ENCODE measurements around the gene MESP1.
"Not testable (repeated sequence)": the region's sequence is repeated elsewhere in the genome, so short reads cannot be mapped to it uniquely, and the experiment has no call there.

Gene MESP1, protein sequence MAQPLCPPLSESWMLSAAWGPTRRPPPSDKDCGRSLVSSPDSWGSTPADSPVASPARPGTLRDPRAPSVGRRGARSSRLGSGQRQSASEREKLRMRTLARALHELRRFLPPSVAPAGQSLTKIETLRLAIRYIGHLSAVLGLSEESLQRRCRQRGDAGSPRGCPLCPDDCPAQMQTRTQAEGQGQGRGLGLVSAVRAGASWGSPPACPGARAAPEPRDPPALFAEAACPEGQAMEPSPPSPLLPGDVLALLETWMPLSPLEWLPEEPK

DNA sequence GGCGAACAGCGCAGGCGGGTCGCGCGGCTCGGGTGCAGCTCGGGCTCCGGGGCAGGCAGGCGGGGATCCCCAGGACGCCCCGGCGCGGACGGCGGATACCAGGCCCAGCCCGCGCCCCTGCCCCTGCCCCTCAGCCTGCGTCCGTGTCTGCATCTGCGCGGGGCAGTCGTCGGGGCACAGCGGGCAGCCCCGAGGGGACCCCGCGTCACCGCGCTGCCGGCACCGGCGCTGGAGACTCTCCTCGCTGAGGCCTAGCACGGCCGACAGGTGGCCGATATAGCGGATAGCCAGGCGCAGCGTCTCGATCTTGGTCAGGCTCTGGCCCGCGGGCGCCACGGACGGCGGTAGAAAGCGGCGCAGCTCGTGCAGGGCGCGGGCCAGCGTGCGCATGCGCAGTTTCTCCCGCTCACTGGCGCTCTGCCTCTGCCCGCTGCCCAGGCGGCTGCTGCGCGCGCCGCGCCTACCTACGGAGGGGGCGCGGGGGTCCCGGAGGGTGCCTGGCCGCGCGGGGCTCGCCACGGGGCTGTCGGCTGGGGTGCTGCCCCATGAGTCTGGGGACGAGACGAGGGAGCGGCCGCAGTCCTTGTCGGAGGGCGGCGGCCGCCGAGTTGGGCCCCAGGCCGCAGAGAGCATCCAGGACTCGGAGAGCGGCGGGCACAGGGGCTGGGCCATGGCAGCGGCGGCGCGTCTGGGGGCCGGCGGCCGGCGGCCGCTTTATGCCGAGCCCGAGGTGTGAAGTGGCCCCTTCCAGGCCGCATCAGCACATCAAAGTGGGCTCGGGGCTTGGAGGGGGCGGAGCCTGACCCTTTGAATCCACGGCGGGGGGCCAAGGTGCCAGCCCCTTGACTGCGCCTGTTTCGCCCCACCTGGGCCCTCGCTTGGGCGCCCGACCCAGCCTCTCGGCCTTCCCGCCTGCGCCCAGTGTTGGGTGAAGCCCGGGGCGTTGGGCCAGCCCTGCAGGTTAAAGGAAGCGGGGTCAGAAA, at the start of gene MESP1:
Gene MESP1 (minus strand): TSS at position 690 of the 983 bp plus-strand sequence. CDS start 18 bp downstream, at position 672.
- FAIRE-seq (peak; percentile 93), DNase-seq (ENCODE audit: insufficient read length, low spot score) (peak; percentile 91)

DNA sequence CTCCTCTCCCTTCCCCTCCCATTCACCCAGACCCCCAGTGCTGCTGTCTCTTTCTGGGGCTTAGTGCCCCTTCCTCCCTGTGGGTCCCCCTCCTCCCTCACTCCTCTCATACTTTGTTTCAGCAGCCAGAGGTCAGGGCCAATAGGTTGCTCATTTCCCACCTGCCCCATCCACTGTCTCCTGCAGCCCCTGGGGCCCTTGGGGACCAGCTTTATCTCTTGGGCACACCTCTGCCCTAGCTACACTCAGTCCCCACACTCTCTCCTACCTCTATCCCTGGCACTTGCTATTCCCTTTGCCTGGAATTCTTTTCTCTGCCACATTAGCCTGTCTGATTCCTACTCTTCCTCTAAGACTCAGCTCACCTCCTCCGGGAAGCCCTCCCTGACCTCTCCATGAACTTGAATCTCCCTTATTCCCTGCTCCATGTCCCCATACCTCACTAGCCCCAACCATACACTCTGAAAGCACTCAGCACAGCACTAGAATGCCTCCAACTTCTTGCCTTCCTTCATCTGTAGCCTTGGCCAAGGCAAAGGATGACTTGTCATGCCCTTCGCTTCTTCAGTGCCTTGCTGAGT, 49.0 kb upstream of the MESP1 start:
- no peak for FAIRE-seq
- DNase-seq (ENCODE audit: insufficient read length, low spot score), result no peak

DNA sequence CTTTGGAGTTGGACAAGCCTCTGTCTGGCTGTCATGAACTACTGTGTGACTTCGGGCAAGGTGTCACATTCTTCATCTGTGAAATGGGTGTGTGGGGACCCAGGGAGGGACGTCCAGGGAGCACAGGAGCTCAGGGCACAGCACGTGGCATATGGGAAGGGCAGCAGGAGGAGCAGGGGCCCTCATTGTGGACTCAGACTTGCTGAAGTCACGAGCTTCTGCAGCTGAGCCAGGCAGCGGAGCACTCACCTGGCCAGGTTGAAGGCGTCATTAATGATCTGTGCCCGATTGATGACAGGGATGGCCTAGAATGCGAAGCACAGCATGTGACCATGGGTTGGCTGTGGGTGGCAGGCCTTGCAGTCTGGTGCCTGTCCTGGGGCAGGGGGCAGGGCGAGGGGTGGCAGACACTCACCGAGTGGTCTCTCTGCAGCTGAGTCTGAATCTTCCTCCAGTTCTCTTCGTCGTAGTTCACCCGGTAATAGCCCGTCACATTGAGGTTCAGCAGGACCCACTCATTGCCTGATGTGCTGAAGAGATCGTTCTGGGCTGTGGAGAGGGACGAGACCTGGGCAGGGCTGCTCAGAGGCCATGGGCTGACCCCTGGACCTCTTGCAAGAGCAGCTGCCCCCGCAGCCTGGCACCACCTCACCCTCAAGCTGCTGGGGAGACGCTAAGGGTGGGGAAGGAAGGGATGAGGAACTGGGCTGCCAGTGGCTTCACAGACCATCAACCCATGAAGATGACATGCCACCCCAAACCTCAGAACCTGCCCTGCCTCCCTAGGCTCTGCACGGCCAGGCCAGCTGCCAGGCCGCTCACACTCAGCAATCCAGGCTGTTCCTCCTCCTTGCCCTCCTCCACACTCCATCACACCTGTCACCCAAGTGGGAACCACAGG, 48.2 kb upstream of the MESP1 start:
- DNase-seq (ENCODE audit: insufficient read length, low spot score) (no peak), FAIRE-seq (no peak)

DNA sequence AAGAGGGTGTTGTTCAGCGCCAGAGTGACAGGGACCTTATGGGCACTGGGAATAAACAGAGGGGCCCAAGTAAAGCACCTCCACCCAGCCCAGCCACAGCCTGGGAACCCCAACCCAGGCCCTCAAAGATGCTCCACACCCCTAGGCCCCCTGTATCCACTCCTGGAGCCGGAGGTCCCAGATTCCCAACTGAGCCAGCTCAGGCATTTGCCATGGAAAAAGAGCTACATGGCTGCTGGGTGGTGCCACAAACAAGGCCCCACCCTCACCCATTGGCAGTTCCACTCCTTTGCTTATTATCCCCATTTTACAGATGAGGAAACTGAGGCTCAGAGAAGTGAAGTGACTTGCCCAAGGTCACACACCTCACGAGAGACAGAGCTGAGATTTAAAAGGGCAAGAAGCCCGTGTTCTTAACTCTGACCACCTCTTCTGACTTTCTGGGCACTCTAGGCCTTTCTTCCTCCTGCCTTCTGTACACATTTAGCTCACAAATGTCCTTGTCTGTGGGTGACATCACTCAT, 46.7 kb upstream of the MESP1 start:
- no peak for FAIRE-seq
- DNase-seq (ENCODE audit: insufficient read length, low spot score), result no peak

DNA sequence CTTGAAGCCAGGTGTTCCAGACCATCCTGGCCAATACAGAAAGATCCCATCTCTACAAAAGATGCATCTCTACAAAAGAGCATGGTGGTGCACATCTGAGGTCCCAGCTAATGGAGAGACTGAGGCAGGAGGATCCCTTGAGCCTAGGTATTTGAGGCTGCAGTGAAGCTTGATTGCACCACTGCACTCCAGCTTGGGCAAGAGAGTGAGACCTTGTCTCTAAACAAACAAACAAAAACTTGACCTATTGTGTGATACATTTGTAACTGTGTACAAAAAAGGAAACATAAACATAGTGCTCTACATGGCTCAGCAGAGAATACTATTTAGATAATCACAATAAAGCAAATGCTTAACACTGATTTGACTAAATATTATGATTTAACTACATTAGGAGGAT, 44.9 kb upstream of the MESP1 start:
- FAIRE-seq, result no peak
- no peak for DNase-seq (ENCODE audit: insufficient read length, low spot score)

DNA sequence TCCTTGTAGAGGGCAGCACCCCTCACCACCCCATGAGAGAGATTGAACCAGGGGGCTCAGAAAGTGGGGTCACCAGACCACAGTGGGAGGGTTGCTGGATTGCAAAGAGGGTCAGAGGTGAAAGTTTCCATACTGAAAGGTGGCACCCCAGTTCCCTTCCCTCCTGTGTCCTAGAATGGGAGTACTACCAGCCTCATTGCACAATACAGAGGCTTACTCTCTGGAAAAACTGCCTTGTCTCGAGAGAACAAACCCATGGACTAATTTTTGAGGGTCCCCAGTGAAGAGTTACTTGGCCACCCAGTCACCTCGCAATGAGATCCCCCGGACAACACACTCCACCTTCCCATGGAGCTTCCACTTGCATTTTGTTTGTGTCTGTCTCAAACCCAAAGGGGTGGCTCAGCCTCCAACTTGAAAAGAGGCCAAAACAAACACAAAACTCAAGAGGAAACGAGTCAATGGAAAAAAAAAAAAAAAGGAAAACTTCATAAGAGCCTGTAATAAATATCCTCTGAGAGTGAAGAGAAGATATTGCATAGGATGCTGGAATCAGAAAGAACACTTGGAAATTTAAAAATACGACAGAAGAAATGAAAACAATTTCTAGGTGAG, 43.7 kb upstream of the MESP1 start:
- no peak for DNase-seq (ENCODE audit: insufficient read length, low spot score)
- FAIRE-seq, result no peak

DNA sequence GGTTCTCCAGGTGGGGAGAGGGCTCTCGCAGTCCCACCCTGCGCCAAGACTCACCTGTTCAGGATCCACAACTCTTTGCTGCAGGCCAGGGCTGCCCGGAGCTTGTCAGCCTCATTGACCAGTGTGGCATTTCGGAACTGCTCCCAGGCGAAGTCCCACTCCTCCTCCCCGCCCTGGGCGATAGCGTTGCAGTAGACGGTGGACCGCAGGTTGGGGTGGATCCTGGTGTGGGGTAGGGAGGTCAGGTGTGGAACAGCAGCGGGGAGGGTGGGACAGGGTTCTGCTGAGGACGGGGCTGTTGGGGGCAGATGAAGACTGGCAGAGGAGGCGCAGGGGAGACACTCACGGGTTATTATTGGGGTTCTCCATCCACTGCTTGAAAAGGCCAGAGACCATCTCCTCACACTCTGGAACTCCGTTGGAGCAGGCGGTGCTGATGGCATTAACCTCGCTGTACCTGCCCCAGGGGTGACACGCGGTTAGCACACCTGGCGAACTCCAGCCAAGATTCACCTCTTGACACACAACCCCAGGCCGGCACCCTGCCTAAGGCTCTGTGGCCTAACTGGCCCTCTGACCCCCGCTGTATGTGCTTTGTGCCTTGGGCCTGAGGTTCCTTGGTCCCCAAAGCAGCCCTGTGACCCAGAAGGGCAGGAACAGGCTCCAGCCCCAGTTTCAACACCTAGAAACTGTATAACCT, 41.2 kb upstream of the MESP1 start:
- FAIRE-seq, result no peak

DNA sequence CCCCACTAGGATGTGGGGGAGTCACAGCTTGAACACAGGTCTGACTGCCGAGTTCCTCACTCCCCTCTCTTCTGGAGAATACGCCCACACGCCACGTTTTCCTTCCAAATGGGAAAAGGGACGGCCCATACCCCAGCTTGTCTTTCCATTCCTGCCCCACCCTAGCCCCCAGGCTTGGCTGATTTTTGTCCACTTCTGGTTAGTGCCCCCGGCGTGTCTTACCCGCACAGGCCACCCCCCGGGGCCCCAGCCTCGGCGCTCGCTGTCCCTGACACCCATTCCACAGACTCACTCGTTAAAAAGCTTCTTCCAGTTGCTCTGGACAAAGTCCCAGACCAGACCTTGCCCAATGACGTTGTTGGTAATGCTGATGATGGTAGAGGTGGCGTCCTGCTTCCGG, 39.6 kb upstream of the MESP1 start:
- FAIRE-seq (no peak), DNase-seq (ENCODE audit: insufficient read length, low spot score) (no peak)

More for the DNA sequence above, 41.2 kb upstream of the MESP1 start:
- no peak for DNase-seq (ENCODE audit: insufficient read length, low spot score)

DNA sequence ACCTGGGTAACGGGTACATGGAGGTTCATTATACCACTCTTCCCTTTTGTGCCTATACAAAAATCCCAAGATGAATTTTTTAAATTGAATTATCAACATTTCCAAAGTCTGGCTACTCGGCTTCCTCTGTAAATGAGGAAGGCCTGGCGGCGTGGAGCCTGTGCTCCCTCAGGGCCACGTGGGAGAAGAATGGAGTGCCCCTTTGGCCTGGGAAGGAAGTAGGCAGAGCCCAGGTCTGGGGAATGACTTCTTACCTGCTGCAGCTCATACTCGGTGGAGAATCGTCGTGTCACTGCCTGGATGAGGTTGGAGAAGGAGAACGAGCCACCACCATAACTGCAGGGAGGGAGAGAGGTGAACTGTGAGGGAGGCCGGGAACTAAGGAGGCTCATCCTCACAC, 39.2 kb upstream of the MESP1 start:
- DNase-seq (ENCODE audit: insufficient read length, low spot score) (no peak), FAIRE-seq (no peak)

DNA sequence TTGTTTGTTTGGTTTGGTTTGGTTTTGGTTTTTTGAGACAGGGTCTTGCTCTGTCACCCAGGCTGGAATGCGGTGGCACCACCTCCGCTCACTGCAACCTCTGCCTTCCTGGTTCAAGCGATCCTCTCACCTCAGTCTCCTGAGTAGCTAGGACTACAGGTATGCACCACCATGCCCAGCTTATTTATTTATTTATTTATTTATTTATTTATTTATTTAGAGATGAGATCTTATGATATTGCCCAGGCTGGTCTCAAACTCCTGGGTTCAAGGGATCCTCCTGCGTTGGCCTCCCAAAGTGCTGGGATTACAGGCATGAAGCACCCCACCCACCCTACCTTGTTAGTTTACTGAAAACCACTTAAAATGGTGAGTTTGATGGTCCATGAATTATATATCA, 37.5 kb upstream of the MESP1 start:
- not testable (repeated sequence) for DNase-seq (ENCODE audit: insufficient read length, low spot score); FAIRE-seq

DNA sequence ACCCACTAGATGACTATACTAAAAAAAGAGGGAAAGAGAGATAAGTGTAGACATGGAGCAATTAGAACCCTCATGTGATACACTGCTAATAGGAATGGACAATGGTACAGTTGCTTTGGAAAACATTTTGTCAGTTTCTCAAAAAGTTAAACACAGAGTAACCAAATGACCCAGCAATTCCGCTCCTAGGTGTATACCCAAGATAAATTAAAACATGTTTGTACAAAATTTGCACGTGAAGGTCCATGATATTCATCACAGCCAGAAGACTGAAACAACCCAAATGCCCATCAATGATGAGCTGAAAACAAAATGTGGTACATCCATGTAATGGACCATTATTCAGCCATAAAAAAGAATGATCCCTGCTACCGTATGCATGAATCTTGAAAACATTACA, 36.9 kb upstream of the MESP1 start:
- FAIRE-seq (no peak), DNase-seq (ENCODE audit: insufficient read length, low spot score) (no peak)

DNA sequence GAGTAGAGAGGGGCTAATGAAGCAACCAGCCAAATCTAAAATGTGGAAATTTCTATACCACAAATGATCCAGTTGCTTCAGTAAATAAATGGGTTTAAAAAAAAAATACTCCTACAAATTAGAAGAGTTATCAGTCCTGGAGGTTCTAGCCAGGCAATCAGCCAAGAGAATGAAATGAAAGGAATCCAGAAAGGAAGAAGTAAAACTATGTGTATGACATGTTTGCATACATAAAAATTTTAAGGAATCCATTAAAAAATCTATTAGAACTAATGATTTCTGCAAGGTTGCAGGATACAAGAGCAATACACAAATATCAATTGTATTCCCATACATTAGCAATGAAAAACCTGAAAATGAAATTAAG, 34.7 kb upstream of the MESP1 start:
- DNase-seq (ENCODE audit: insufficient read length, low spot score), result no peak
- FAIRE-seq, result no peak

DNA sequence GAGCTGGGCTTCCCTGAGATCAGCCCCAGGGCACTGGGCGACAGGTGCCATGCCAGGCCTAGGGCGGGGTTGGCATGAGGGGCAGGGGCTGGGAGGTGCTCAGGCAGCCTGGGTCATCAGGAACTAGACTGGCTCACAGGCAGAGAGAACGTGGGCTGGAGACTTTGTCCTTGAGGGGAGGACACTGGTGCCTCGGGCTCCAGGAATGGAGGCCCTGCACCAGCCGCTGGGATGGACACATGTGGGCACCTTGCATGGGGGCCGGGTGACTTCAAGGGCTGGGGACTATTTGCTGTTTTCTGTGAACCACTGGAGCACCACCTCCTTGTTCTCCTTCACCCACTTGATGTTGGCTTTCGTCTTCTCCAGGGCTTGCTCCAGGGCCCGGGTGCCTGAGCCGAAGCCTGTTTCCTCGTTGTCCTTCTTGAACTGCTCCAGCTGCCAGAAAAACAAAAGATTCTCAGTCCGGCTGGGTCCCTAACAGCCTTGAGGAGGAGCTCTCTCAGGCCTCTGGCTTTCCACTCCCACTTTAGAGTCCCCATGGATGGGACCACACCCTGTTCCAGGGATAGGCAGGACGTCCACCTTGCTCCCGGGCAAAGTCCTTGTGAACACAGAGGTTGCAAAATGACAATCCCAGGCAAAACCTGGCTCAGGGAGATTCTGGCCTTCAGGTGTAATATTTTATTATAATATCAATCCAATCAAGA, 34.2 kb upstream of the MESP1 start:
- no peak for DNase-seq (ENCODE audit: insufficient read length, low spot score)
- FAIRE-seq, result no peak

DNA sequence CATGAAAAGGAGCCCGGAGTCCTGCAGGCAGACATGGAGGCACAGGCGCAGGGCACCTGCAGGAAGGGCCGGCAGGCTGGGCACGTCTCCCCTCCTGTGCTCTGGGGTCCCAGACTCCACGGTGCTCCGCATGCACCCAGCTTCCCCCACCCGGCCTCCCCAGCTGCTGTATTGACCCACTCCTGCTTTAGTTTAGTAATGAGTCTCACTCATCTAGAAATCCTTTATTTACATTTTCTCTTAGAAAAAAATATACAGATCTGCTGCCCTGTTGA, 33.6 kb upstream of the MESP1 start:
- no peak for FAIRE-seq
- DNase-seq (ENCODE audit: insufficient read length, low spot score), result no peak

DNA sequence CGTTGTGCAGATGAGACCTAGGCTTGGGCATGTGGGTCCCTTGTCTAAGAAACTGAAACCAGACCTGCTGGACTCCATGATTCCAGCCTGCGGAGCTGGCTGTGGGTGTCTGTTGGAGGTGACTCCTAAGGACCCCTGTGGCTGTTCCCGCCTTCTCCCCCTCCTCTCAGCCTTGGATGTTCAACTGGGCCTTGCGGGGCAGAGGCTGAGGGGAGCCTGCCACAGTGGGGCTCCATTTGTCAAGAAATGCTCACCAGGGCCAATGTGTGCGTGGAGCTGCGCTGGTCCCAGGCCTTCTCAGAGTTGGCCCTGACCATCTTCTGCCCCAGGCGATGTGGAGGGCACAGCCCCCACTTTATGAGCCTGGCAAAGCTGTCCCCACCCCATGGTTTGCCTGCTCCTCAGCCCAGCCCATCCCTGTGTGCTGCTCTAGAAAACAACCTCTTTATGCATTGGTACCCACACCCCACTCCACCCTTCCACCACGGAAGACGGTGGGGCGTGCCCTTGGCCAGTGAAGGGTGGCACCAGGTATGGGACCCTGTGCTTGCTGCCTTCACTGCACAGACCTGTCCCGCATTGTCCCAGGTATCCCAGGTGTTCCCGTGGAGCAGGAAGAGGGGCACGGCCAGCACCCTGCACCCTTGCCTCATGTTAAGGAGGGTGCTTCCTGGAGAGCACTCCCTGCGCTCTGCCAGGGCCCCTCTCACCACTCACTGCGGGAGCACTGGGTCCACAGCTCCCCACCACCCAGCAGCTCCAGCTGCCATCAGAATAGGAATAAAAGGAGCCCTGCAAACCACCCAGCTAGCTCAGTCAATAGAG, 33.0 kb upstream of the MESP1 start:
- DNase-seq (ENCODE audit: insufficient read length, low spot score), result no peak
- no peak for FAIRE-seq

DNA sequence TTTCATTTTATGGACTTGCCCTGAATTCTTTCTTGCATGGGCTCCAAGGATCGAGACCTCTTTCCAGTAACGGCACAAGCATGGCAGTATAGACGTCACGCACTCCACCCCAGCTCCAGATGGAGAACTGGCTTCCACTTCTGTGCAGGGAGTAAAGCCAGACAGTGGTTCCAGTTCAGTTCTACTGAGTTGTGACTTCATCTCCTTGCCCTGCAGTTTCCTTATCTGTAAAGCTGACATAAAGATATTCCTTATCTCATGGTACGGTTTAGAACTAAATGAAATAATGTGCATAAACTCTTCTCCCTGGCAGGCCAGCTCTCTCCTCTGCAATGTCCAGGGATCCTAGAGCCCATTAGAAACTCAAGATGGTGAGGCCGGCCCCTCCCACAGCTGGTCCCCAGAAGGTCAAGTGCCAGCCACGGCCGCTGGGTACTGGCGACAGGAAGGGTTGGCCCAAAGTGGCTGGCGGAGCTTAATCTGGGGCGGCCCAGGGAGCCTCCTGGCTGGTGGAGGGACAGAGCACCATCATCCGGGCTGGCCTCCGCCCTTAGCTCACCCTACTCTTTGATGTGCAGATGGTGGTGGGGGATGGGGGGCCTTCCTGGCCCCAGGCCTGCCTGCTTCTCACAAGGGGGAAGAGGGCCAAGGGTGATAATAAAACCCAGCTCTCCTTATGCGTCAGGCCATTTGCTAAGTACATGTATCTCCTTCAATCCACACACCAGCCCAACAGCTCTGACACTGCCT, 32.2 kb upstream of the MESP1 start:
- FAIRE-seq, result no peak

DNA sequence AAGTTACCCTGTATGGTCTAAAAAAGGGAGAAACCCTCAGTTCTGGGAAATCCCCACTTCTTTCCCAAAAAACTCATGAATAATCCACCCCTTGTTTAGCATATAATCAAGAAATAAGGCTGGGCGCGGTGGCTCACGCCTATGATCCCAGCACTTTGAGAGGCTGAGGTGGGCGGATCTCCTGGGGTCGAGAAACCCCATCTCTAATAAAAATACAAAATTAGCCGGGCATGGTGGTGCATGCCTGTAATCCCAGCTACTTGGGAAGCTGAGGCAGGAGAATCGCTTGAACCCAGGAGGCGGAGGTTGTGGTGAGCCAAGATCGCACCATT, 31.5 kb upstream of the MESP1 start:
- not testable (repeated sequence) for FAIRE-seq; DNase-seq (ENCODE audit: insufficient read length, low spot score)

More for the DNA sequence above, 32.2 kb upstream of the MESP1 start:
- DNase-seq (ENCODE audit: insufficient read length, low spot score), result no peak

All from HTR-8/SVneo (cell line).